ENCODE results near the gene RBM18.

RBM18 gene

DNA sequence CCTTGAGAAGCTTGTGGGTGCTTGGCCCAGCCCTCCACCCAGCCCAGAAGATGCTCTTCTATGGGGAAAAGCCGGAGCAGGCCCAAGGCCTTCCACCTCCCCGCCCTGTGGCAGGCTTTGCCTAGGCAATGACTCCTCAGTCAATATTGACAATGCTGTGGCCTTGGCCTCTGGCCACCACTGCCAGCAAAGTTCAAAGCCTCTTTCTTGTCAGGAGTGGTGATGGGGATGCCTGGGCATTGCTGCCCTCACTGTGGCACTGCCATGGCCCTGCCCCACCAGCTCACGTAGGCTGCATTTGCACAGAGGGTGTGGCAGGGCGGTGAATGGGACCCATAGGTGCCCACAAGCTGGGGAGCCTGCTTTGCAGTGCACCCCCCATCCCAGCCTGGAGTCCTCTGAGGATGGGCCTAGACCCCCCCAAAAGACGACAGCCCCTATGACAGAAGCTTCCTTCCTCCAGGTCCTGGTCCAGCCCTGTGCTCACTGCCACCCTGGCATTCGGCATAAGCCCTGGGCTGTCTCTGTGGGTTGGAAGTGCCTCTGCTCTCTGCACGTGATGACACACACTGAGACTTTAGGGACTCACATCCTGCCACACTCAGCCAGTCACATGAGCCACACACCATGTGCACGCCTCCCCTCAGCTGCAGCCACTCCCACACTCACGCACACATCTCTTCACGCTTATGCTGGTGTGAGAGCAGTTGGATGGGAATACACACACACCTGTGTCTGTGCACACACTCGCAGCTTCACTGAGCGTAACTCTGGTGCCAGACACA, 73.9 kb downstream of the RBM18 start:
- no peaks in the 10 kb centered on the region for H3K9me3 Mint-ChIP-seq
- no peaks in the 10 kb centered on the region for H3K36me3 Mint-ChIP-seq (ENCODE audit: low read depth)
- no peaks in the 10 kb centered on the region for H3K4me1 Mint-ChIP-seq (ENCODE audit: low read depth)
- no peak overlapping the region for H3K4me3 Mint-ChIP-seq
- H3K27me3 Mint-ChIP-seq: no peaks in the 10 kb centered on the region
- no peak overlapping the region for H3K27ac Mint-ChIP-seq

DNA sequence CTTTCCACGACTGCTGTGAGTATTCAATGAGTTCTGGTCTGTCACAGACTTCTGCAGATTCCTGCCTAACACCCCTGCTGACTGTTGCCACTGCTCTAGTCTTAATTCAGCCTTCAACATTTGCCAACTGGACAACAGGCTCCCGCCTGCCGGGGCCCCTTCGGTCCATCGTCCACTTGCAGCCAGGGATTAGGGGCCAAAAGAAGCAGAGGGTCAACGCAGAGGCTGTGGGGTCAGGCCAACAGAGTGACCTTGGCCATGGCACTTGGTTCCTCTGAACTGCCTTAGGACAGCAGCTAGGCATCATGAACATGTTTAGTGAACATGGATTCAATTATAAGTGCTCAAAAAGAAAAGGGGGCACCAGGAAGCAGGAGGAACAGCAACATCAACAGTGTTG, 76.3 kb downstream of the RBM18 start:
- Mint-ChIP-seq H3K27ac (no peak overlapping the region), H3K36me3 (ENCODE audit: low read depth) (no peaks in the 10 kb centered on the region), H3K27me3 (peaks cover 3% of the 10 kb centered on the region), H3K4me3 (no peak overlapping the region), H3K4me1 (ENCODE audit: low read depth) (no peaks in the 10 kb centered on the region), H3K9me3 (no peaks in the 10 kb centered on the region)

All from stimulated activated naive CD8-positive, alpha-beta T cell treated with anti-CD3 and anti-CD28 coated beads, Interleukin-15, Interleukin-2, amounts not matched to agents 100 ng/mL and 50 ng/mL, for 24 hours (primary cell).